Loucy (cell line): ENCODE data around the gene CAPSL.
"Not testable (repeated sequence)": the region's sequence is repeated elsewhere in the genome, so short reads cannot be mapped to it uniquely, and the experiment has no call there.

ENCODE experiments used
- CTCF ChIP-seq: fragments of 200-600 bp; sonication (generic); conservative IDR thresholded peaks from 2 replicates; pipeline ENCODE4 v1.5.1; 2014; ENCODE audit warnings: mild to moderate bottlenecking, antibody characterized with exemption, low read length
- EZH2phosphoT487 ChIP-seq: fragments of 200-600 bp; IDR thresholded peaks from 2 replicates; pipeline ENCODE4 v1.6.1; 2018; ENCODE audit warnings: antibody characterized with exemption, mild to moderate bottlenecking, moderate library complexity, borderline replicate concordance

GRCh38 chr5:35976859-35977258 is 38.4 kb upstream of the CAPSL start:
- not testable (repeated sequence) for TF ChIP-seq CTCF, EZH2phosphoT487
